NCI-H2029 treated with DMSO at 0.1 percent for 48 hours (cell line): Measurements from ENCODE around the gene FOXF2.

Experiments used
- DNase-seq: peaks from one replicate; lab custom pipeline; 2025; lab: John Stamatoyannopoulos, UW

The FOXF2 gene

GRCh38 chr6:1379017-1379787, 10.2 kb upstream of the FOXF2 start:
- DNase-seq = no peak

DNA sequence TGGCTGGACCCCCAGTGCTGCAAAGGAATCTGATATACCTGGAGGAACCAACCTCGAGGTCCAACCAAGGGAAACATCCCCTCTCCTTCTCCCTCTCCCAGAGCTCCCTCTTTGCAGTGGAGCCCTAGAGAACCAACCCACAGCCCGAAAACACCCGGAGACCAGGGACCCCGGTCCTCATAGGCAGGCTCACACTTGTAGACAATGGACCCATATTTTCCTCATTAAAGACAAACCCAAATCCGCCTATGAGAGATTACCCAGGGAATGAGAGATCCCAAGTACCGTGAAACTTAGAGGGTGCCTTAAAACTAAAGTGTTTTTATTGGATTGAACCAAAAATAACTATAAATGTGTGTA, 9.6 kb upstream of the FOXF2 start:
- no peak for DNase-seq

DNA sequence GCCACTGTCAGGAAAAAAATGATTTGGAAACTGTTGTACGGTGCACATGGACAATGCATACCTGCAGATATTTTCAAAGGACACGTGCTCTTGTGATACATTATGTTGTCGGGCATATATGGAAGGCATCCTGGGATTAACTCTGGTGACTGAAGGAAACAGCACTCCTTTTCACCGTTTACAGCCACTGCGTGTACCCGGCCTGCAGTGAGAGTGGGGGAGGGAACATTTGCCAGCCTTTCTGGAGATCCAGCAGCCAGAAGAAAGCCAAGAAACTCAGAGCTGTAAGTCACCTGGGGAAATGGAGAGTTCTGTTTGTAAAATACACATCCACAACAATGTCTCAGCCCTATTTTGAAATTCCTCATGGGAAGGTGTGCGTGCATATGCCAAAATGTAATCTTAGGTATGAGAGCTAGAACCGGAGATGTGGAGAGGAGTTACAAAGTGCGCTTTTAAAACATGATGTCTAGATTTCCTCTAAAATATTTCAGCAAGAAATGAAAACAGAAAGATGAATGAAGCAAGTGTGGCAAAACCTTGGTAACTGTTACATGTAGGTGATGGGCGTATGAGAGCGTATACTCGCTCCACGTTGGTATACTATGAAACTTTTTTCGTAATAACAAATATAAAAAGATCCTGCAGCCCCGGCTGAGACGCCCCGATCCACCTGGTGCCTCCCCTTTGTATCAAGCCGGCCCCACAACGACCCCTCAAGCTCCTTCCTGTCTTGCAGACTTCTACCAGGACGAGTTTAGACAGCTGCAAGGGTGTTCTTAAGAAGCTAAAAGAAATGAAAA, 8.6 kb upstream of the FOXF2 start:
- DNase-seq = no peak

GRCh38 chr6:1381481-1382330, 7.7 kb upstream of the FOXF2 start:
- DNase-seq = no peak

DNA sequence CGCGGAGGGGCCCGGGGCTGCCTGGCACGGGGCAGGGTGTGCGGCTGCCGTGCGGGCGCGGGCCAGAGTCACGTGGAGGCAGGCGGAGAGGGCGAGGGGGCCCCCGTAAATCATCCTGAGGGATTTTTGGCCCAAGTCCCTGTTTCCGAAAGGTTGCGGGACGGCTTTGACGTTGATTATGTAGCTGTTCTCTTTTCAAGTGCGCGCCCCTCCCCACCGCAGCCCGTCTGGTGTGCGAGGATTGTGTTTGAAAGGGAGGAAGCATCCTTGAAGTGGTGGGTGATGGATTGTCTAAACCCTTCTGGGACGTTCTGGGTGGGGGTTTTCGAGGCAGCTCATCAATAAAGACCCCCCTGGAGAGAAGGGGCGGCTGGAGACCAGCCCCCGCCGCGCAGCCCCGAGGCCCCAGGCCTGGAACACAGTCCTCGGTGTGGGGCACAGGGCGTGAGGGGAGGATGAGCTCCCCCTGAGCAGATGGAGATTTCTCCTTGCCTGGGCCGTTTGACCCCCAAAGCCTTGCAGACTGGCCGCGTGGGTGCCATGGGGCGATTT, 7.0 kb upstream of the FOXF2 start:
- DNase-seq = no peak

DNA sequence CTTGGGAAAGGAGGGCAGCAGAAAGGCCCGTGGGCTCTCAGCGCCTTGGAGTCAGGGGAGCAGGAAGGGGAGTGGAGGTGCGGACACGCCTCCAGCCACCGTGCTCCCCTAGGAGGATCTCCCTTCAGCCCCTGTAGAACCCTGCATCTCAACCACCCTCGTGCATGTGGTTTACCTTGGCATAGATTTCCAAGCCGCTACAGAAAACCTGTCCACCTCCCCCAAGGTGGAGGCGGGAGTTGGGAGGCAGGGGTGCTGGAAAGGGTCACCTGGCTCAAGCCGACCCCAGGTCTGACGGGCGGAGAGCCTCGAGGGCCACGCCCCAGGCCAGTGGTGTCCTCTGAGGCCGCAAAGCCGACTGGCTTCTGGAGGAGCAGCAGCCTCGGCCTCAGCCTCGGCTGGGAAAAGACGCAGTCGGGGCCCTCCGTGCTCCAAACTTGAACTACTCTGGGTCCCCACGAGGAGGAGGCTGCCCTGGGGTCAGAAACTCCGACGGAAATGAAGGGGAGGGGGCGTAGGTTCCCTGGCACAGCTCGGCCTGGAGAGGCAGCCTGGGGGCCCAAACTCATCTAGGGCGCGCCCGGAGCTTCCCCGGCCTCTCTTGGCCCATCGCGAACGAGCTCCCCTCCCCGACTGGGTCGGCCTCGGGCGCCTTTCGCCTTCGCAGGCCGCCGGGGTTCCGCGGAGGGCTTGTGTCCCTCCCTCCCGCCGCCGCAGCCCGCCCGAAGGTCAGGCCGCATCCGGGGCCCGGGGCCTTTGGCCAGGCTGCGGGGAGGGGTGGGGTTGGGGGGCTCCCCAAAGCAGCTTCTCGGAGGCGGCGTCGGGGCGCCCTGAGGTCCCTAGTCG, 6.3 kb upstream of the FOXF2 start:
- no peak for DNase-seq

GRCh38 chr6:1383729-1384548, 5.4 kb upstream of the FOXF2 start:
- DNase-seq = no peak

- no peak for DNase-seq
Measured at GRCh38 chr6:1384549-1385128, 4.7 kb upstream of the FOXF2 start.

DNA sequence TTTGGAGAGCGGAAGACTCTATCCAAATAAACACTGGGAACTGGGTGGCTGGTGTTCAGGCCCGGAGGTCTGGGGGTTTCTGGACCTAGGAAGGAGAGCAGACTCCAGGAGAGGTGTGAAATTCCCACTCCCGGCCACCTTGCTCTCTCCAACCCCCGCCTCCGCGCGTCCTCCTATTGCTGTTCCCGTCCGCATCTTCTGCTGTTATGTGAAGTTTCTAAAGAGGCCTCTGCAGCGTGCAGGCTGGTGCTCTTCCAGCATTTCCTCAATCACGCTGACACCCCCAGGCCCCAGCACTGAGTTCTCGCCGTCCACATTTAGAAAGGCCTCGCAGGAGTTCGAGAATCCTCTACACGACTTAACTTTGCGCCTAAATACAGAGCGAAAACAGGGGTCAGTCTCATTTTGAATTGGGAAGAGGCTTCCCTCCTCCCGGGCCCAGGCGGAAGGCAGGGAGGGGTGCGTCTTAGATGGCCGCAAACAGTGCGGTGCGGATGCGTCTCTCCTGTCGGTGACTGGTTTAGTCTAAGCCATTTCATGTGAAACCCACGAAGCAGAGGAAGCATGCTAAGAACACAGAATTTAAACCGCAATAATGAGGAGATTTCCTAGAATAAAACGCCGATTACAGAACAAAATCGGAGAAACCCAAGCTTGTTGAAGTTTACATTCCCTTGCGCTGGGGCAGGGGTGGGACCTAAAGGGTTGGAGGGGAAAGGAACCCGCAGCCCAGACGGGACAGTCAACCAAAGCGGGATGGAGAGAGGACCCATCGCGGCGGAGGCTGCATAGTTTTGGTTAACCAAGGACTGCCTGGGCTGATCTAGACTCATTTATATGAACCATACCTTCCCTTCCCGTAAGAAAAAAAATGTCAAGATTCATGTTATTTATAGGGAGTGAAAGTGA, 4.0 kb upstream of the FOXF2 start:
- DNase-seq = no peak

GRCh38 chr6:1386038-1386709, 3.2 kb upstream of the FOXF2 start:
- no peak for DNase-seq

DNA sequence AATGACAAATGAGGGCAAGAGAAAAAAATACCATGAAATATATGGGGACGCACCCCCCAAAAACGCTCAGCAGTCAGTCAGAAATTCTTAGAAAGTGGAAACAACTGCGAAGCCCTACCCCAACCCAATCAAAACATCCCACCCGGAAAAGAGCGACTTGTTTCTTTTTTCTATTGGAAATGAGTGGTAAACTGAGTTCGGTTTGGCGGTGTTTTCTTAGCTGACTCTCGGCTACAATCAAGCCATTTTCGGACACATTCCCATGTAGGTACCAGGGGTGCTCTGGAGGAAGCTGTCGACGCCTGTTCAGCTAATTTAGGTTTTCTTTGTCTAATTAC, 1.9 kb upstream of the FOXF2 start:
- DNase-seq = no peak

DNA sequence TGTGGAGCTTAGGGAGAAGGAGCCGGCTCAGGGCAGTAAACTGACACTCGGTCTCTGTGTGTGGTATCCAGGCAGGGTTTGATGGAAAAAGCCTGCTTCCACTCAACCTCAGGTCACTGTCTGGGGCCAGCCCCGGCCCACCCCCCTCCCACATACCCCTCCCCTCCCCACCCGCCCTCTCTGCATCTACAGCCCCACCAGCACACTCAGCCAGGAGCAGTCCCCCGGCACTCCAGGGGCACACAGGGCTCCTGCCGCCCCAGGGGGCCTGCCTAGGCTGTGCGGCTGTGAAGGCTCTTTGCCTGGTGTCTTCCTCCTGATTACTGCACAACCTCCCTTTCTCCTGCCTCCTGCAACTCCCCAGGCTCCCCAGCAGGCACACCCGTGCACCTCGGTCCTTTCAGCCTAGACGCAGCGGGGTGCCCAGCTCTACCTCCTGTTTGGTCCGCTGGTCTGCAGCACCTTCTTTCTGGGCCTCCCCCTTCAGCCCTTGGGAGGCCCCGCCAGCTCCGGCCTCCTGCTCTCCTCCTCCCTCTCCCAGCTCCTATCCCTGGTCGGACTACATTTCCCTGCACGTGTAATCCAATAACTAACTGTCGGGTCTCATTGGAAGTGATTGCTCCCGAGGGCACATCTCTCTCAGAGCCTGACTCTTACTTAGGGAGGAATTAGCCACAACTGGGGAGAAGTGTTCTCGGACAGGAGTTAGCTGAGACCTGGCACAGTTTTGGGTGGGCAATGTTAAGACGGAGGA, 1.3 kb upstream of the FOXF2 start:
- no peak for DNase-seq

GRCh38 chr6:1388630-1389368, 577 bp upstream of the FOXF2 start:
- DNase-seq = no peak

DNA sequence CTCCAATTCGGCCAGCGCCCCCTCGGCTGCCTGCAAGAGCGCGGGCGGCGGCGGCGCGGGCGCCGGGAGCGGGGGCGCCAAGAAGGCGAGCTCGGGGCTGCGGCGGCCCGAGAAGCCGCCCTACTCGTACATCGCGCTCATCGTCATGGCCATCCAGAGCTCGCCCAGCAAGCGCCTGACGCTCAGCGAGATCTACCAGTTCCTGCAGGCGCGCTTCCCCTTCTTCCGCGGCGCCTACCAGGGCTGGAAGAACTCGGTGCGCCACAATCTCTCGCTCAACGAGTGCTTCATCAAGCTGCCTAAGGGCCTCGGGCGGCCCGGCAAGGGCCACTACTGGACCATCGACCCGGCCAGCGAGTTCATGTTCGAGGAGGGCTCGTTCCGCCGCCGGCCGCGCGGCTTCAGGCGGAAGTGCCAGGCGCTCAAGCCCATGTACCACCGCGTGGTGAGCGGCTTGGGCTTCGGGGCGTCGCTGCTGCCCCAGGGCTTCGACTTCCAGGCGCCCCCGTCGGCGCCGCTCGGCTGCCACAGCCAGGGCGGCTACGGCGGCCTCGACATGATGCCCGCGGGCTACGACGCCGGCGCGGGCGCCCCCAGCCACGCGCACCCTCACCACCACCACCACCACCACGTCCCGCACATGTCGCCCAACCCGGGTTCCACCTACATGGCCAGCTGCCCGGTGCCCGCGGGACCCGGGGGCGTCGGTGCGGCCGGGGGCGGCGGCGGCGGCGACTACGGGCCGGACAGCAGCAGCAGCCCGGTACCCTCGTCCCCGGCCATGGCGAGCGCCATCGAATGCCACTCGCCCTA, 963 bp downstream of the FOXF2 start:
- no peak for DNase-seq

DNA sequence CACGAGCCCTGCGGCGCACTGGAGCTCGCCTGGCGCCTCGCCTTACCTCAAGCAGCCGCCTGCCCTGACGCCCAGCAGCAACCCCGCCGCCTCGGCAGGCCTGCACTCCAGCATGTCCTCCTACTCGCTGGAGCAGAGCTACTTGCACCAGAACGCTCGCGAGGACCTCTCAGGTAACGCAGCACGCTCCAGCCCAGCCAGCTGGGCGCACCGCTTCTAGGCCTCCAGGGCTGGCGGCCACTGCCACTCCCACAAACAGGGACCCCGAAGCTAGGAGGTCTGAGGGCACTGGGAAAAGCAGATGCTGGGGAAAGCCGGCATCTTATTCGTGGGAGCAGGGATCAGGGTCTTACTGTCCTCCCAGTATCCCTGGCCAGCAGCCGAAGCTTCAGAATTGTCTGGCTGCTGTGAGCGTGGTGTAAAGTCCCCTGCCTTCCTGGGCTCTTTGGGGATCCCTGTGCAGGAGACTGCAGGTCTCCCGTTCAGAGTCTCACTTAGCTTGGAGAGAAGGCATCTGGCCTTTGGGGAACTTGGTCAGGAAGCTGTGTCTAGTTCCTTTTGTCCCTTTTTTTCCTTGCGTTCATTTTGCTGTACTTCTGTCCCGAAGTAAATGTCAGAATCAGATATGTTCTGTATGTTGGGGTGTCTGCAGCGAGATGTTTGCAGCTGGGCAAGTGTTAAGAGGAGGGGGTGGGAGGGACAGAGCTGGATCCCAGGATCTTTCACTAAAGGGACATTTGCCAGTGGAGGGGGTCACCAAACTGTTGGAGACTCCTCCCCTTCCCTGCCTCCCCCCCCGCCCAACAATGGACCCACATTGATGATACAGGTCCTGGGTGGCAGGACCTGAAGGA, 1.8 kb downstream of the FOXF2 start:
- no peak for DNase-seq
